ENCODE measurements around the gene VOPP1. TPM values are rescaled to one million over a fixed set of nuclear protein-coding genes. Genes with fewer than 3 reads are reported as not detected.

Gene VOPP1
- total RNA-seq, 4 donors from 2014 or later, result 23.7 to 42.1 (median 37.5) TPM

DNA sequence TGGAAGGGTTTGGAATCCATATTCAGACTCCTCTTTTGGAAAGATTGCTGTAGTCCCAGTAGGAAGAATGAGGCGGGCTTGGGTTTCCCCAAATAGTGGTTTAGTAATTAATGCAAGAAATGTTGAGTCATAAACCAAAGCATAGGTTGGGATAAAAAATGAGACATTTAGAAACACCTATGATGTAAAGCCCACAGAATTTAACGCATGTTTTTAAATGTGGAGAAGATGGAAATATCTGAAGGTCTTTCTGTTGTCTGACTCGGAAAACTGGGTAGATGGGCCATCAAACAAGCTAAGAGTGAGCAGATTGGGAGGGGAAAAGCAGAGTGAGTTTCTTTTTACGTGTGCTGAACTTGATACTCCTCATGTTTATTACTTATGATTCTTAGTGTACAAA lies 145.0 kb downstream of the VOPP1 start:
- peaks cover 14 to 53% (median 29%) of the 10 kb centered on the region in 4 donors for H3K36me3 ChIP-seq
- TF ChIP-seq POLR2AphosphoS5 (IDR thresholded peaks at IDR 0.05) (no peak), EP300 (IDR thresholded peaks at IDR 0.05) (no peak), POLR2A (IDR thresholded peaks at IDR 0.05; ENCODE audit: low read depth) (no peak)
- TF ChIP-seq, protein P1, sequence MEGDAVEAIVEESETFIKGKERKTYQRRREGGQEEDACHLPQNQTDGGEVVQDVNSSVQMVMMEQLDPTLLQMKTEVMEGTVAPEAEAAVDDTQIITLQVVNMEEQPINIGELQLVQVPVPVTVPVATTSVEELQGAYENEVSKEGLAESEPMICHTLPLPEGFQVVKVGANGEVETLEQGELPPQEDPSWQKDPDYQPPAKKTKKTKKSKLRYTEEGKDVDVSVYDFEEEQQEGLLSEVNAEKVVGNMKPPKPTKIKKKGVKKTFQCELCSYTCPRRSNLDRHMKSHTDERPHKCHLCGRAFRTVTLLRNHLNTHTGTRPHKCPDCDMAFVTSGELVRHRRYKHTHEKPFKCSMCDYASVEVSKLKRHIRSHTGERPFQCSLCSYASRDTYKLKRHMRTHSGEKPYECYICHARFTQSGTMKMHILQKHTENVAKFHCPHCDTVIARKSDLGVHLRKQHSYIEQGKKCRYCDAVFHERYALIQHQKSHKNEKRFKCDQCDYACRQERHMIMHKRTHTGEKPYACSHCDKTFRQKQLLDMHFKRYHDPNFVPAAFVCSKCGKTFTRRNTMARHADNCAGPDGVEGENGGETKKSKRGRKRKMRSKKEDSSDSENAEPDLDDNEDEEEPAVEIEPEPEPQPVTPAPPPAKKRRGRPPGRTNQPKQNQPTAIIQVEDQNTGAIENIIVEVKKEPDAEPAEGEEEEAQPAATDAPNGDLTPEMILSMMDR (IDR thresholded peaks at IDR 0.05), result no peak

DNA sequence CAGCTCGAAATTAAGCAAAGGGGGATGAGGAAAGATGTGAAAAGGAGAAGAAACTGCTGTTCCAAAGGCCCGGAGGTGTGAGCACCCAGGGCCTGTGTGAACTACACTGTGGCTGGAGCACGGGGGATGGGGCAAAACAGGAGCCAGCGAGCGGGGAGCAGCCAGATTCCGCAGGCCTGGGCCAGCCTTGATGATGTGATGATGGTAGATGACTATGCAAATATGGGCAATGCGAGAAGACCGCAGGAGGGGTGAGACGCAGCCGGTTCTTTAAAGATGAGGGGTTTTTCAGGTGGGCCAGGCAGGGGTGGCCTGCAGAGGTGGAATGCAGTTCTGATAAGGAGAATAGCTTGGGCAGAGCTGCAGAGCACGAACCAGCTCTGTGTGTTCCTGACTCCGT lies 145.6 kb downstream of the VOPP1 start:
- H3K27me3 ChIP-seq, result no peaks in the 10 kb centered on the region
- intact Hi-C loops (cut with DNase I), result loop anchor here (10.0 kb wide), 1 partner anchor 168 kb away; no protein-coding TSS in a partner anchor
- no peaks in the 10 kb centered on the region for H3K9me3 ChIP-seq
- WGBS, result 85% methylated on average over 12 of the region's 12 CpGs
- no peak overlapping the region for H3K27ac ChIP-seq (replicated peaks in 1 of 4)
- H3K4me3 ChIP-seq, result no peak overlapping the region
- H3K36me3 ChIP-seq, result peaks cover 14 to 49% (median 28%) of the 10 kb centered on the region in 4 donors
- no peaks in the 10 kb centered on the region for H3K4me1 ChIP-seq
- TF ChIP-seq, protein P1 (IDR thresholded peaks at IDR 0.05), result no peak
- TF ChIP-seq EP300 (IDR thresholded peaks at IDR 0.05) (no peak), POLR2A (IDR thresholded peaks at IDR 0.05; ENCODE audit: low read depth) (no peak), POLR2AphosphoS5 (IDR thresholded peaks at IDR 0.05) (no peak)
- no peak for DNase-seq (ENCODE audit: extremely low spot score)

More for the DNA sequence above, 145.0 kb downstream of the VOPP1 start:
- intact Hi-C loops (cut with DNase I), result loop anchor here (10.0 kb wide), 1 partner anchor 167 kb away; no protein-coding TSS in a partner anchor
- Histone ChIP-seq H3K4me3 (no peak overlapping the region), H3K4me1 (no peaks in the 10 kb centered on the region), H3K9me3 (no peaks in the 10 kb centered on the region), H3K27me3 (no peaks in the 10 kb centered on the region), H3K27ac (replicated peaks in 1 of 4) (no peak overlapping the region)
- WGBS, result 73% methylated on average over 4 of the region's 4 CpGs
- DNase-seq (ENCODE audit: extremely low spot score), result no peak

DNA sequence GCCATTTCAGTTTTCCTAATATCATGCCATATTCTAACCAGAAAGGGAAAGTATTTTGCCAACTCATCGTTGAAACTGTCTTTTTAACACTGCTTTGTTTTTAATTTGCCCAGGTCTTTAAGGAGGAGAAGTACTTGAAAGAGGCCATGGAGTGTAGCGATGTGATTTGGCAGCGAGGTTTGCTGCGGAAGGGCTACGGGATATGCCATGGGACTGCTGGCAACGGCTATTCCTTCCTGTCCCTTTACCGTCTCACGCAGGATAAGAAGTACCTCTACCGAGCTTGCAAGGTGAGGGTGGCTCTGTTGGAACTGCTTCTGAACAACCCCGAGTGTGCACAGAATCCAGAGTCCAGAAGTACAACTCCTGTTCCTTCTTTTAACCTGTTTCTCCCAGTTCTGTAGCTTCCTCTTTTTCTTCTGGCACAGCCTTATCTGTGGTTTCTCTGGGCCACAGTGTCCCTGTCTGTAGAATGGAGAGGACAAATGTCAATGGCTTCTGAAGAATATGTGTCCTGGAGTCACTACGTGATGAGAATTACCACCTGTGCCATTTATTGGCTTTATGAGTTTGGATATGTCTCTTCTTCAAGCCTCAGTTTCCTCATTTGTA lies 147.1 kb downstream of the VOPP1 start:
- H3K9me3 ChIP-seq, result no peaks in the 10 kb centered on the region
- H3K4me3 ChIP-seq, result no peak overlapping the region
- peaks cover 10 to 40% (median 26%) of the 10 kb centered on the region in 4 donors for H3K36me3 ChIP-seq
- 90% methylated on average over 11 of the region's 11 CpGs for WGBS
- TF ChIP-seq POLR2AphosphoS5 (IDR thresholded peaks at IDR 0.05) (no peak), POLR2A (IDR thresholded peaks at IDR 0.05; ENCODE audit: low read depth) (no peak), EP300 (IDR thresholded peaks at IDR 0.05) (no peak)
- TF ChIP-seq, protein P1 (IDR thresholded peaks at IDR 0.05), result no peak
- intact Hi-C loops (cut with DNase I), result loop anchor here (10.0 kb wide), 1 partner anchor 170 kb away; no protein-coding TSS in a partner anchor
- no peaks in the 10 kb centered on the region for H3K27me3 ChIP-seq
- no peak overlapping the region for H3K27ac ChIP-seq (replicated peaks in 1 of 4)
- DNase-seq (ENCODE audit: extremely low spot score), result no peak
- no peaks in the 10 kb centered on the region for H3K4me1 ChIP-seq

DNA sequence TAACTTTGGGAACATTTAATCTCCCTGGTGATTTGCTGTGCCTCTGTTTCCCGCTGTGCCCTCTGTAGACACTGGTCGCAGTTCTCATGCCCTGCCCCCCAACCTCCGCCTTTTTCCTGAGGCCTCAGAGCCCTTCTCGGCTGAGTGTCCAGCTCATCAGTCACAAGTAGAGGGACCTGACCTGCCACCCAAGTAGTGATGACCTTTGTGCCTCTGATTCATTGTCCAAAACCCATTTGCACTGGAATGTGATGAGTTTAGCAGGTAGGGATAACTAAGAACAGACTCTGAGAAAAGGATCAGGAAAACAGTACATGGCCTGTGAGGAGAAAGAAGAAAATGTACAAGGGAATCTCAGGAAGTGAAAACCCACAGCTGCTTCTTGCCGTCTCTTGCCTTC lies 148.4 kb downstream of the VOPP1 start:
- intact Hi-C loops (cut with DNase I), result loop anchor here (10.0 kb wide), 1 partner anchor 171 kb away; no protein-coding TSS in a partner anchor
- Histone ChIP-seq H3K27me3 (no peaks in the 10 kb centered on the region), H3K4me1 (no peaks in the 10 kb centered on the region), H3K27ac (replicated peaks in 1 of 4) (no peak overlapping the region), H3K9me3 (no peaks in the 10 kb centered on the region), H3K4me3 (no peak overlapping the region), H3K36me3 (peaks cover 10 to 32% (median 24%) of the 10 kb centered on the region in 4 donors)
- DNase-seq (ENCODE audit: extremely low spot score), result no peak
- TF ChIP-seq POLR2A (IDR thresholded peaks at IDR 0.05; ENCODE audit: low read depth) (no peak), EP300 (IDR thresholded peaks at IDR 0.05) (no peak), POLR2AphosphoS5 (IDR thresholded peaks at IDR 0.05) (no peak)
- TF ChIP-seq, protein P1 (IDR thresholded peaks at IDR 0.05), result no peak
- 92% methylated on average over 5 of the region's 5 CpGs for WGBS
